ENCODE results near the gene DPP6. TPM values are rescaled to one million over a fixed set of nuclear protein-coding genes. Genes with fewer than 3 reads are reported as not detected.
A peak's percentile ranks its signal among the peaks of the same experiment; 100 is the strongest.

Gene DPP6
- total and polyA plus RNA-seq, 9 of the 15 experiments (the other 6 are each of a cell fraction or from before 2014, with no cell fraction given) = not detected

DNA sequence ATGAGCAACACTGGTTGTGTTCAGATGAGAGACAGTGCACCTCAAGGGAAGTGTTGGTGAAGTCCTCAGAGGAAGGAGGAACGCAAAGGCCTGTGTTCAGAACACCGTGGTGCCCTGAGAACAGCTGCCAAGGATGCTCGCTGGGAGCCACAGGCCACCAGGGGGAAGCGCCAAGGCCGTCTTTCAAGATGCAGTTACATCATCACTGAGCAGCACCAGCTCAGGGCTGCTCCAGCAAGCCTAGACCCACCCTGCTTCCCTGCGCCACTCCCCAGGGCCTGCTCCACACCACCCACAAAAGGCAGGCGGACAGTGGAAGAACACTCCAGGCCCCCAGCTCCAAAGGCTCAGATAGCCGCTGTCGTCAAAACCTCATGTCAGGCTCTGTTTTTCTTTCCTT, 378.8 kb downstream of the DPP6 start:
- Histone ChIP-seq H3K4me1 (replicated peaks in 1 of 2; ENCODE audit: control insufficient read depth in 2 of 2, insufficient read depth in 2 of 2, low read length in 2 of 2) (no peaks in the 10 kb centered on the region), H3K27ac (ENCODE audit: extremely low read depth, low read depth, low read length) (no peak overlapping the region), H3K9me3 (replicated peaks; ENCODE audit: control insufficient read depth, insufficient read depth, low read depth, low read length) (no peaks in the 10 kb centered on the region), H3K79me2 (ENCODE audit: control insufficient read depth, insufficient read depth, low read length) (no peaks in the 10 kb centered on the region), H3K9me1 (ENCODE audit: control insufficient read depth, insufficient read depth, low read length) (no peaks in the 10 kb centered on the region), H4K20me1 (replicated peaks; ENCODE audit: control insufficient read depth, insufficient read depth, low read length) (peaks cover 8% of the 10 kb centered on the region; the same call in 1 of the 2 replicates), H3K27me3 (ENCODE audit: control insufficient read depth in 2 of 2, insufficient read depth in 2 of 2, low read length in 2 of 2) (peaks cover 0 to 24% of the 10 kb centered on the region in 2 experiments; a peak in 3 of 5 replicates), H3K4me3 (no peak overlapping the region), H3K9ac (ENCODE audit: insufficient read depth in 1 of 2, low read depth in 2 of 2, low read length in 2 of 2) (no peak overlapping the region), H3K36me3 (ENCODE audit: control insufficient read depth, insufficient read depth, low read length) (no peaks in the 10 kb centered on the region), H2AFZ (ENCODE audit: low read depth, low read length) (no peak overlapping the region), H3K4me2 (ENCODE audit: insufficient read depth, low read length) (no peak overlapping the region)
- DNase-seq (ENCODE audit: extremely low read depth in 1 of 4, low spot score in 3 of 4) (no peak), FAIRE-seq (no peak), ATAC-seq (peak; percentile 67)
- no TSS peak for BruUV-seq (replicated peaks)
- WGBS (ENCODE audit: insufficient coverage, low coverage, missing lambda C conversion rate) = 1% methylated on average over 9 of the region's 9 CpGs
- TF ChIP-seq, protein P1, sequence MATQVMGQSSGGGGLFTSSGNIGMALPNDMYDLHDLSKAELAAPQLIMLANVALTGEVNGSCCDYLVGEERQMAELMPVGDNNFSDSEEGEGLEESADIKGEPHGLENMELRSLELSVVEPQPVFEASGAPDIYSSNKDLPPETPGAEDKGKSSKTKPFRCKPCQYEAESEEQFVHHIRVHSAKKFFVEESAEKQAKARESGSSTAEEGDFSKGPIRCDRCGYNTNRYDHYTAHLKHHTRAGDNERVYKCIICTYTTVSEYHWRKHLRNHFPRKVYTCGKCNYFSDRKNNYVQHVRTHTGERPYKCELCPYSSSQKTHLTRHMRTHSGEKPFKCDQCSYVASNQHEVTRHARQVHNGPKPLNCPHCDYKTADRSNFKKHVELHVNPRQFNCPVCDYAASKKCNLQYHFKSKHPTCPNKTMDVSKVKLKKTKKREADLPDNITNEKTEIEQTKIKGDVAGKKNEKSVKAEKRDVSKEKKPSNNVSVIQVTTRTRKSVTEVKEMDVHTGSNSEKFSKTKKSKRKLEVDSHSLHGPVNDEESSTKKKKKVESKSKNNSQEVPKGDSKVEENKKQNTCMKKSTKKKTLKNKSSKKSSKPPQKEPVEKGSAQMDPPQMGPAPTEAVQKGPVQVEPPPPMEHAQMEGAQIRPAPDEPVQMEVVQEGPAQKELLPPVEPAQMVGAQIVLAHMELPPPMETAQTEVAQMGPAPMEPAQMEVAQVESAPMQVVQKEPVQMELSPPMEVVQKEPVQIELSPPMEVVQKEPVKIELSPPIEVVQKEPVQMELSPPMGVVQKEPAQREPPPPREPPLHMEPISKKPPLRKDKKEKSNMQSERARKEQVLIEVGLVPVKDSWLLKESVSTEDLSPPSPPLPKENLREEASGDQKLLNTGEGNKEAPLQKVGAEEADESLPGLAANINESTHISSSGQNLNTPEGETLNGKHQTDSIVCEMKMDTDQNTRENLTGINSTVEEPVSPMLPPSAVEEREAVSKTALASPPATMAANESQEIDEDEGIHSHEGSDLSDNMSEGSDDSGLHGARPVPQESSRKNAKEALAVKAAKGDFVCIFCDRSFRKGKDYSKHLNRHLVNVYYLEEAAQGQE (IDR thresholded peaks at IDR 0.05; ENCODE audit: borderline replicate concordance) = 0 out of 2 replicates have a peak, but pooled peaks have one; percentile 6
- TF ChIP-seq, protein P1 (CRISPR knock-in tag; IDR thresholded peaks at IDR 0.05; ENCODE audit: low read depth) = no peak
- TF ChIP-seq TAF7 (tag; IDR thresholded peaks at IDR 0.05) = no peak
- TF ChIP-seq, protein P2, sequence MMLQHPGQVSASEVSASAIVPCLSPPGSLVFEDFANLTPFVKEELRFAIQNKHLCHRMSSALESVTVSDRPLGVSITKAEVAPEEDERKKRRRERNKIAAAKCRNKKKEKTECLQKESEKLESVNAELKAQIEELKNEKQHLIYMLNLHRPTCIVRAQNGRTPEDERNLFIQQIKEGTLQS (IDR thresholded peaks at IDR 0.05) = 0 out of 2 replicates have a peak, but pooled peaks have one; percentile 15
- TF ChIP-seq, protein P2 (CRISPR knock-in tag; conservative IDR thresholded peaks at IDR 0.05) = no peak
- ChIA-PET POLR2A (no interaction called here), CTCF (ENCODE audit: low intra/inter-chr PET ratio) (no interaction called here)
- in situ Hi-C loops (cut with MboI) (no loop called here), intact Hi-C loops (cut with micrococcal nuclease) (no loop called here)
